ENCODE results near the gene ANKRD44.

ANKRD44 gene

DNA sequence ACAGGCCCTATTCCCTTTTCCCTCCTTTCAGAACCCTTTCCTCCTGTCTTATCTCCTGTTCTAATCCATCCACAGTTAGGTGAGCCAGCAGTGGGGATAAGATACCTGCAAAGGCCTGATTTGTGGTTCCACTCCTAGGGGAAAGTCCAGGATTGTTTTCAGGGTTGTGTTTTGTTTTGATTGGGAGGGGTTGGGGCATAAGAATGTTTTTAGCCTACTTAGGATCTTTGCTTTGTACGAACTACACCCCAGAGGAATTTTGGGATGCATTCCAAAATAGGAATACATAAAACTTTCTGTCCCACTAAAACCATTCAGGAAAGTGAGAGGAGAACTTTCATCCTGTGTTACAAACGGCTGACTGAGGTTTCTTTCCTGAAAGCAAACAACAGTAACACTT lies 233.2 kb downstream of the ANKRD44 start:
- no peak for DNase-seq (ENCODE audit: low read depth)
- no peak for TF ChIP-seq POLR2A (IDR thresholded peaks at IDR 0.05; ENCODE audit: extremely low read depth, insufficient read length)
- TF ChIP-seq, protein P1, sequence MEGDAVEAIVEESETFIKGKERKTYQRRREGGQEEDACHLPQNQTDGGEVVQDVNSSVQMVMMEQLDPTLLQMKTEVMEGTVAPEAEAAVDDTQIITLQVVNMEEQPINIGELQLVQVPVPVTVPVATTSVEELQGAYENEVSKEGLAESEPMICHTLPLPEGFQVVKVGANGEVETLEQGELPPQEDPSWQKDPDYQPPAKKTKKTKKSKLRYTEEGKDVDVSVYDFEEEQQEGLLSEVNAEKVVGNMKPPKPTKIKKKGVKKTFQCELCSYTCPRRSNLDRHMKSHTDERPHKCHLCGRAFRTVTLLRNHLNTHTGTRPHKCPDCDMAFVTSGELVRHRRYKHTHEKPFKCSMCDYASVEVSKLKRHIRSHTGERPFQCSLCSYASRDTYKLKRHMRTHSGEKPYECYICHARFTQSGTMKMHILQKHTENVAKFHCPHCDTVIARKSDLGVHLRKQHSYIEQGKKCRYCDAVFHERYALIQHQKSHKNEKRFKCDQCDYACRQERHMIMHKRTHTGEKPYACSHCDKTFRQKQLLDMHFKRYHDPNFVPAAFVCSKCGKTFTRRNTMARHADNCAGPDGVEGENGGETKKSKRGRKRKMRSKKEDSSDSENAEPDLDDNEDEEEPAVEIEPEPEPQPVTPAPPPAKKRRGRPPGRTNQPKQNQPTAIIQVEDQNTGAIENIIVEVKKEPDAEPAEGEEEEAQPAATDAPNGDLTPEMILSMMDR (IDR thresholded peaks at IDR 0.05; ENCODE audit: low read depth, low read length): no peak
- TF ChIP-seq, protein P2, sequence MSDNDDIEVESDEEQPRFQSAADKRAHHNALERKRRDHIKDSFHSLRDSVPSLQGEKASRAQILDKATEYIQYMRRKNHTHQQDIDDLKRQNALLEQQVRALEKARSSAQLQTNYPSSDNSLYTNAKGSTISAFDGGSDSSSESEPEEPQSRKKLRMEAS (IDR thresholded peaks at IDR 0.05; ENCODE audit: low read depth, low read length): no peak
- TF ChIP-seq MYC (IDR thresholded peaks at IDR 0.05; ENCODE audit: low read depth, low read length): no peak
- no peak overlapping the region for H3K4me3 ChIP-seq (ENCODE audit: low read depth, low read length)

DNA sequence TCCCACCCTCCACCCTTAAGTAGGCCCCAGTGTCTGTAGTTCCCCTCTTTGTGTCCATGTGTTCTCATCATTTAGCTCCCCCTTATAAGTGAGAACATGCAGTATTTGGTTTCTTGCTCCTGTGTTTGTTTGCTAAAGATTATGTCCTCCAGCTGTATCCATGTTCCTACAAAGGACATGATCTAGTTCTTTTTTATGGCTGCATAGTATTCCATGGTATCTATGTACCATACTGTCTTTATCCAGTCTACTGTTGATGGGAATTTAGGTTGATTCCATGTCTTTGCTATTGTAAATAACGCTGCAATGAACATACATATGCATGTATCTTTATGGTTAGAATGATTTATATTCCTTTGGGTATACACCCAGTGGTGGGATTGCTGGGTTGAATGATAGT lies 233.9 kb downstream of the ANKRD44 start:
- DNase-seq (ENCODE audit: low read depth): no peak
- H3K4me3 ChIP-seq (ENCODE audit: low read depth, low read length): no peak overlapping the region
- TF ChIP-seq, protein P2 (IDR thresholded peaks at IDR 0.05; ENCODE audit: low read depth, low read length): no peak
- TF ChIP-seq, protein P1 (IDR thresholded peaks at IDR 0.05; ENCODE audit: low read depth, low read length): no peak
- no peak for TF ChIP-seq POLR2A (IDR thresholded peaks at IDR 0.05; ENCODE audit: extremely low read depth, insufficient read length)
- TF ChIP-seq MYC (IDR thresholded peaks at IDR 0.05; ENCODE audit: low read depth, low read length): no peak

DNA sequence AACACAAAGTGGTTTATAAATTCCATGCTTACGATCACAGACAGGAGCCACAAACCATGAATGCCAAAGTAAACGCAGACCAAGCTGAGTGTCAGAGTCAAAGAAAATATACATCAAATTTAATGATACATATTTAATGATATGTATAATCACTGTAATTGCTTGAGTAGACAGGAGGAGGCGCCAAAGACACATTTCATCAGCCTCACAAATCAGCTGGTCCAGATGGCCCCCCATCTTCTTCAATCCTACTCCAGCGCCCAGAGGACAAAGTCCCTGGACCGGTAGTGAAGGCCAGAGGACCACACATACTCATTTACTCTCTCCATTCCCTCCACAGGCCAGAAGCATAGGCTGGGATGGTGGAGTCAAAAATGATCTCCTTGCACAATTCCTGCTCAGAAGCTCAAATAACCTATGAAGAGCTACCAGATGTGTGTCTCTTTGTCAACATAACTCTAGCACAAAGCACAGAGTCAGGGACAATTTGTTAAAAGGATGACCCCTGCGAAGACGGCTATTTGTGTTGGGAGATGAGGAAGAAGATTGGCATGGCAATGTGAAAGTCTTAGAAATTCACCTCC lies 234.7 kb downstream of the ANKRD44 start:
- TF ChIP-seq, protein P2 (IDR thresholded peaks at IDR 0.05; ENCODE audit: low read depth, low read length): no peak
- TF ChIP-seq MYC (IDR thresholded peaks at IDR 0.05; ENCODE audit: low read depth, low read length) (no peak), POLR2A (IDR thresholded peaks at IDR 0.05; ENCODE audit: extremely low read depth, insufficient read length) (no peak)
- TF ChIP-seq, protein P1 (IDR thresholded peaks at IDR 0.05; ENCODE audit: low read depth, low read length): peak; percentile 50
- DNase-seq (ENCODE audit: low read depth): peak; percentile 52
- no peak overlapping the region for H3K4me3 ChIP-seq (ENCODE audit: low read depth, low read length)

DNA sequence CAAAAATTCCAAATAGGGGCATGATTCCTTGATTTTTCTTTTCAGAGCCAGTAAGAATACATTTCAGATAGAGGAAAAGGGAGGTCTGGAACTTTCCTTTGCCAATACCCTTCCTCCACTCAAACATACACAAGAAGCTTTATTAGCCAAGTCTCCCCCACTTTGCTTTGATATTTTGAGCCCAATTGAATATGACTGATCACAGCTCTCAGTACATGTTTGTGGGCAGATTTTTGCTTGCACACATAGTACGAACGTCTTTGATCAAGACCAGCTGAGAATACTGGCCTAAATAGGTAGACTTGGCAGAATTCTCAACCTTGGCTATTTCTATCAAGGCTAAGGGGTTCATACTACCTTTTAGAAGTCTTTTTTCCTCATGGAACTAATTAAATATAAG lies 235.3 kb downstream of the ANKRD44 start:
- TF ChIP-seq, protein P2 (IDR thresholded peaks at IDR 0.05; ENCODE audit: low read depth, low read length): no peak
- TF ChIP-seq POLR2A (IDR thresholded peaks at IDR 0.05; ENCODE audit: extremely low read depth, insufficient read length): no peak
- TF ChIP-seq, protein P1 (IDR thresholded peaks at IDR 0.05; ENCODE audit: low read depth, low read length): no peak
- TF ChIP-seq MYC (IDR thresholded peaks at IDR 0.05; ENCODE audit: low read depth, low read length): no peak
- no peak overlapping the region for H3K4me3 ChIP-seq (ENCODE audit: low read depth, low read length)
- DNase-seq (ENCODE audit: low read depth): no peak

DNA sequence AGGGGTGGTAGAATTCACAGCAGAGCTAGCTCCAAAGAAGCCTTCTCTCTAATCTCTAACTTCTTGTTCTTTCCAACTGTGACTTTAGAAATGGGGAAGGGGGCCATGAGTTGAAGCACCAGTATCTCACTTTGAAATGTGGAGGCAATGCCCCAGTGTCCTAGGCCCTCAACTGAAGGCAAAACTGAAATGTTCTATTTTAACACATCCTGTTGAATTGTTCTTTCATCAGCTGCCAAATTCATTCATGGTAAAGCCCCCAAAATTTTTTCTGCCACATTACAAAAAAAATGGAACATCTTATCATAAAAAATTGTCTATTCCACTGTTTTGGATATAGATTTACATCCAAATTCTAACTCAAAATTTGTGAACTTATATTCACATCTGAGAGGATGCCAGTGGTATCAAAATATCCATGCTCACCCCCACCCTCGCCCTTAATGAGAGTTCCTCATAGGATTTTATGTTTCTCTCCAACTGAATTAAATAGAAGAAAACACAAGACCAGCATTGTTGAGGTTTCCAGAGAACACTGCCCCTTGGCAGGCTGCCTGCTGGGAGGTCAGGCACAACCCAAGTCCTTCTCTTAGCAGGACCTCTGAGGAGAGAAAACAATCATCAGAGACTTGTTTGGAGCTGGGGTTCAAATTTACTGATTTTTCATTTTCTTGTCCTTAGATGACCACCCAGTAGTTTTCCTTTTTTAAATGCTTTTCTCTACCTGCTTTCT lies 236.7 kb downstream of the ANKRD44 start:
- TF ChIP-seq, protein P1 (IDR thresholded peaks at IDR 0.05; ENCODE audit: low read depth, low read length): no peak
- no peak for TF ChIP-seq MYC (IDR thresholded peaks at IDR 0.05; ENCODE audit: low read depth, low read length)
- TF ChIP-seq, protein P2 (IDR thresholded peaks at IDR 0.05; ENCODE audit: low read depth, low read length): no peak
- TF ChIP-seq POLR2A (IDR thresholded peaks at IDR 0.05; ENCODE audit: extremely low read depth, insufficient read length): no peak
- no peak for DNase-seq (ENCODE audit: low read depth)
- no peak overlapping the region for H3K4me3 ChIP-seq (ENCODE audit: low read depth, low read length)

All from NB4 (cell line).